Neural progenitor cell (in vitro differentiated cells): ENCODE results near the gene PLA2G4D. TPM values are rescaled to one million over a fixed set of nuclear protein-coding genes. Genes with fewer than 3 reads are reported as not detected.
A peak's percentile ranks its signal among the peaks of the same experiment; 100 is the strongest.

Experiments
- DNase-seq: peaks from one replicate; pipeline ENCODE4 v3.0.0-alpha.2; 2016; ENCODE audit warnings: low spot score
- H2AFZ ChIP-seq: fragments of 200-600 bp; sonication (generic); replicated peaks from 2 replicates; pipeline ENCODE4 v1.6.1; 2016; ENCODE audit warnings: antibody characterized with exemption
- H3F3A ChIP-seq: fragments of 200-600 bp; sonication (generic); 2 replicates; pipeline ENCODE4 v1.6.1; 2016; ENCODE audit warnings: antibody characterized with exemption, low read depth
- H3K27ac ChIP-seq: fragments of 200-600 bp; sonication (generic); 2 replicates; pipeline ENCODE4 v1.5.1; 2016; ENCODE audit warnings: mild to moderate bottlenecking
- H3K27me3 ChIP-seq: fragments of 200-600 bp; sonication (generic); 2 replicates; pipeline ENCODE4 v1.6.1; 2016; ENCODE audit warnings: mild to moderate bottlenecking, moderate library complexity
- H3K36me3 ChIP-seq: fragments of 200-600 bp; sonication (generic); 2 replicates; pipeline ENCODE4 v1.5.1; 2016
- H3K4me1 ChIP-seq: fragments of 200-600 bp; sonication (generic); 2 replicates; pipeline ENCODE4 v1.6.1; 2016; ENCODE audit warnings: mixed run types
- H3K4me2 ChIP-seq: fragments of 200-600 bp; sonication (generic); 2 replicates; pipeline ENCODE4 v1.6.1; 2016
- H3K4me3 ChIP-seq: fragments of 200-600 bp; sonication (generic); 2 replicates; pipeline ENCODE4 v1.5.1; 2016
- H3K79me2 ChIP-seq: fragments of 200-600 bp; sonication (generic); 2 replicates; pipeline ENCODE4 v1.6.1; 2016; ENCODE audit warnings: low read depth
- H3K9ac ChIP-seq: fragments of 200-600 bp; sonication (generic); 2 replicates; pipeline ENCODE4 v1.6.1; 2016
- H3K9me3 ChIP-seq: fragments of 200-600 bp; sonication (generic); 2 replicates; pipeline ENCODE4 v1.5.1; 2016; ENCODE audit warnings: low read depth
- H4K20me1 ChIP-seq: fragments of 200-600 bp; sonication (generic); 2 replicates; pipeline ENCODE4 v1.6.1; 2016; ENCODE audit warnings: low read depth
- H3K27ac Mint-ChIP-seq: 3 replicates; pipeline ENCODE4 v1.8.0; 2021; ENCODE audit warnings: mixed read lengths
- H3K27me3 Mint-ChIP-seq: 2 replicates; pipeline ENCODE4 v1.8.0; 2022; ENCODE audit warnings: low read depth, mild to moderate bottlenecking, inconsistent platforms, moderate library complexity, mixed read lengths; ENCODE audit not compliant: insufficient read depth
- H3K36me3 Mint-ChIP-seq: 3 replicates; pipeline ENCODE4 v1.8.0; 2021; ENCODE audit warnings: mixed read lengths
- H3K4me1 Mint-ChIP-seq: 3 replicates; pipeline ENCODE4 v1.8.0; 2021; ENCODE audit warnings: mixed read lengths
- H3K4me3 Mint-ChIP-seq: 3 replicates; pipeline ENCODE4 v1.8.0; 2021; ENCODE audit warnings: mild to moderate bottlenecking, moderate library complexity, mixed read lengths
- H3K9me3 Mint-ChIP-seq: 3 replicates; pipeline ENCODE4 v1.8.0; 2020; ENCODE audit warnings: mixed read lengths
- CTCF ChIP-seq: fragments of 200-600 bp; sonication (generic); IDR thresholded peaks from 2 replicates; pipeline ENCODE4 v1.5.1; 2017; ENCODE audit warnings: antibody characterized with exemption, mild to moderate bottlenecking
- EZH2 ChIP-seq: fragments of 200-600 bp; sonication (generic); IDR thresholded peaks from 2 replicates; pipeline ENCODE4 v1.6.1; 2017; ENCODE audit warnings: antibody characterized with exemption, mild to moderate bottlenecking, moderate library complexity
- EZH2phosphoT487 ChIP-seq: fragments of 200-600 bp; sonication (generic); IDR thresholded peaks from 2 replicates; pipeline ENCODE4 v1.6.1; 2017; ENCODE audit warnings: antibody characterized with exemption
- total RNA-seq: library from RNA; depleted of rRNA; stranded (reverse); fragments of >200 nt; gene quantifications from 2 replicates; pipeline ENCODE4 v1.2.3, GENCODE V29; 2015; ENCODE audit warnings: low replicate concordance

The PLA2G4D gene
- total RNA-seq, 1 donor from 2014 or later = not detected

GRCh38 chr15:42060797-42061196 is 33.6 kb downstream of the PLA2G4D start:
- no peak for TF ChIP-seq EZH2phosphoT487
- no peak for TF ChIP-seq CTCF
- TF ChIP-seq EZH2 = no peak
- Mint-ChIP-seq H3K27me3 (peaks cover 14% of the 10 kb centered on the region), H3K27ac (no peak overlapping the region), H3K4me1 (peaks cover 10% of the 10 kb centered on the region), H3K36me3 (no peaks in the 10 kb centered on the region), H3K9me3 (no peaks in the 10 kb centered on the region), H3K4me3 (no peak overlapping the region)
- no peak for DNase-seq
- H3K9me3 ChIP-seq = no peaks in the 10 kb centered on the region
- H3K4me1 ChIP-seq = no peaks in the 10 kb centered on the region
- H3F3A ChIP-seq = no peaks in the 10 kb centered on the region
- H3K4me2 ChIP-seq = no peak overlapping the region
- H3K4me3 ChIP-seq = no peak overlapping the region
- H2AFZ ChIP-seq = no peak overlapping the region
- H3K27me3 ChIP-seq = peaks cover 24% of the 10 kb centered on the region
- H3K36me3 ChIP-seq = no peaks in the 10 kb centered on the region
- no peak overlapping the region for H3K27ac ChIP-seq
- no peak overlapping the region for H3K9ac ChIP-seq
- H3K79me2 ChIP-seq = no peaks in the 10 kb centered on the region
- H4K20me1 ChIP-seq = no peaks in the 10 kb centered on the region

- peaks cover 14% of the 10 kb centered on the region for H3K27me3 Mint-ChIP-seq
- H3K9ac ChIP-seq = no peak overlapping the region
- H3K9me3 ChIP-seq = no peaks in the 10 kb centered on the region
- H3K4me2 ChIP-seq = no peak overlapping the region
- no peaks in the 10 kb centered on the region for H3K36me3 ChIP-seq
- peaks cover 7% of the 10 kb centered on the region for H3K4me1 Mint-ChIP-seq
- H3K4me1 ChIP-seq = no peaks in the 10 kb centered on the region
- H3K4me3 Mint-ChIP-seq = no peak overlapping the region
- no peaks in the 10 kb centered on the region for H3F3A ChIP-seq
- H3K27ac Mint-ChIP-seq = no peak overlapping the region
- no peak overlapping the region for H3K4me3 ChIP-seq
- no peaks in the 10 kb centered on the region for H3K79me2 ChIP-seq
- no peaks in the 10 kb centered on the region for H3K9me3 Mint-ChIP-seq
- no peak overlapping the region for H2AFZ ChIP-seq
- DNase-seq = no peak
- no peak overlapping the region for H3K27ac ChIP-seq
- TF ChIP-seq EZH2 (no peak), EZH2phosphoT487 (no peak), CTCF (no peak)
- no peaks in the 10 kb centered on the region for H4K20me1 ChIP-seq
- H3K27me3 ChIP-seq = peaks cover 24% of the 10 kb centered on the region
- no peaks in the 10 kb centered on the region for H3K36me3 Mint-ChIP-seq
These were observed 33.9 kb downstream of the PLA2G4D start for GRCh38 chr15:42060477-42060763.

DNA sequence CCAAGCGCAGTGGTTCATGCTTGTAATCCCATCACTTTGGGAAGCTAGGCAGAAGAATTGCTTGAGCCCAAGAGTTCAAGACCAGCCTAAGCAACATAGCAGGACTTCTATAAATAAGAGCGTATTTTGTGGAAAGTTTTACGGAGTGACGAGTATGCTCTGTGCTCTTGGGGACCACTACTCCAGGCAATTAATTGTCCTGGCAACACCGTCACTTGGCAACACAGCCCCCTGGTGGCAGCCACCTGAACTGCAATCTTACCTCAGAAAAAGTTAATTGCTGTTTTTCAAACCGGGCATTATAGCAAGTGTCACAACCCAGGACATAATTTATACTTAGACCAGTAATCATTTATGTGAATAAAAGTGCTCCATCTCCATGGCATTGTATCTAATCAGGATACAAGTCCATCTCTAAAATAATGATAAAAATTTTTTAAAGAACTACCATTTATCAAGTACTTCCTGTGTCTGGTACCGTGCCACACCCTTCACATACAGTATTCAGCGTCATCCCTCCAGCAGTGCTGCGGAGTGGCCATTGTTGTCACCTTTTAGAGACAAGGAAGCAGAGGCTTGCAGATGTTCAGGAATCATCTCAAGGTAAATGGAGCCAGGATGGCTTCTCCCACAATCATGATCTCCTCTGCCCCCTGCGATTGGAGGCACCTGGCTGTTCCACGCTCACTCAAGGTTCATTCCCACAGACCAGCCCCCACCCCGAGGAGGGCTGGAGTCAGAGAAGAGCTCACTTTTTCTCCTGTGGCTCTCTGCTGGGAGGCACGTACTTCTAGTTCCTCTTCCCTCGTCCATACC is 34.5 kb downstream of the PLA2G4D start:
- Mint-ChIP-seq H3K36me3 (no peaks in the 10 kb centered on the region), H3K4me1 (peaks cover 2% of the 10 kb centered on the region)

More for the DNA sequence above, 34.5 kb downstream of the PLA2G4D start:
- no peak overlapping the region for H3K4me3 ChIP-seq
- H3K27ac ChIP-seq = no peak overlapping the region
- H3K4me2 ChIP-seq = no peak overlapping the region
- no peak overlapping the region for H3K27ac Mint-ChIP-seq
- H3K4me1 ChIP-seq = no peaks in the 10 kb centered on the region
- no peaks in the 10 kb centered on the region for H3K9me3 ChIP-seq
- H4K20me1 ChIP-seq = no peaks in the 10 kb centered on the region
- no peak overlapping the region for H2AFZ ChIP-seq
- no peaks in the 10 kb centered on the region for H3K79me2 ChIP-seq
- H3K9ac ChIP-seq = no peak overlapping the region
- no peaks in the 10 kb centered on the region for H3F3A ChIP-seq
- TF ChIP-seq CTCF (peak; percentile 96), EZH2phosphoT487 (no peak), EZH2 (no peak)
- no peaks in the 10 kb centered on the region for H3K9me3 Mint-ChIP-seq
- peaks cover 14% of the 10 kb centered on the region for H3K27me3 Mint-ChIP-seq
- peak; percentile 74 for DNase-seq
- no peak overlapping the region for H3K4me3 Mint-ChIP-seq
- H3K36me3 ChIP-seq = no peaks in the 10 kb centered on the region
- H3K27me3 ChIP-seq = peaks cover 24% of the 10 kb centered on the region
